ENCODE measurements around the gene CASP12.
"Not testable (repeated sequence)": the region's sequence is repeated elsewhere in the genome, so short reads cannot be mapped to it uniquely, and the experiment has no call there.

Gene CASP12

GRCh38 chr11:104897891-104898684 lies at the start of gene CASP12:
TSS of gene CASP12 (minus strand) at chr11:104898460.
- DNase-seq (ENCODE audit: low read depth in 2 of 2): no peak

GRCh38 chr11:104946907-104947306 lies 48.6 kb upstream of the CASP12 start:
- DNase-seq (ENCODE audit: low read depth in 2 of 2): no peak

GRCh38 chr11:104944076-104944475 lies 45.8 kb upstream of the CASP12 start:
- no peak for DNase-seq (ENCODE audit: low read depth in 2 of 2)

- no peak for DNase-seq (ENCODE audit: low read depth in 2 of 2)
Observed at GRCh38 chr11:104943561-104943960, 45.3 kb upstream of the CASP12 start.

- DNase-seq (ENCODE audit: low read depth in 2 of 2): no peak
Observed at GRCh38 chr11:104934594-104934993, 36.3 kb upstream of the CASP12 start.

GRCh38 chr11:104934073-104934472 lies 35.8 kb upstream of the CASP12 start:
- DNase-seq (ENCODE audit: low read depth in 2 of 2): not testable (repeated sequence)

- DNase-seq (ENCODE audit: low read depth in 2 of 2): no peak
Observed at GRCh38 chr11:104928811-104929210, 30.6 kb upstream of the CASP12 start.

- DNase-seq (ENCODE audit: low read depth in 2 of 2): no peak
Observed at GRCh38 chr11:104926771-104927611, 28.7 kb upstream of the CASP12 start.

- DNase-seq (ENCODE audit: low read depth in 2 of 2): no peak
Observed at GRCh38 chr11:104925850-104926249, 27.6 kb upstream of the CASP12 start.

- DNase-seq (ENCODE audit: low read depth in 2 of 2): no peak
Observed at GRCh38 chr11:104918113-104918824, 20.0 kb upstream of the CASP12 start.

- DNase-seq (ENCODE audit: low read depth in 2 of 2): no peak
Observed at GRCh38 chr11:104917271-104918112, 19.2 kb upstream of the CASP12 start.

GRCh38 chr11:104916442-104916841 lies 18.2 kb upstream of the CASP12 start:
- no peak for DNase-seq (ENCODE audit: low read depth in 2 of 2)

GRCh38 chr11:104912102-104912501 lies 13.8 kb upstream of the CASP12 start:
- DNase-seq (ENCODE audit: low read depth in 2 of 2): no peak

- no peak for DNase-seq (ENCODE audit: low read depth in 2 of 2)
Observed at GRCh38 chr11:104908186-104908531, 9.9 kb upstream of the CASP12 start.

GRCh38 chr11:104907521-104908185 lies 9.4 kb upstream of the CASP12 start:
- no peak for DNase-seq (ENCODE audit: low read depth in 2 of 2)

GRCh38 chr11:104905271-104905670 lies 7.0 kb upstream of the CASP12 start:
- DNase-seq (ENCODE audit: low read depth in 2 of 2): no peak

- DNase-seq (ENCODE audit: low read depth in 2 of 2): no peak
Observed at GRCh38 chr11:104899226-104899625, 966 bp upstream of the CASP12 start.

- DNase-seq (ENCODE audit: low read depth in 2 of 2): no peak
Observed at GRCh38 chr11:104898685-104899013, 389 bp upstream of the CASP12 start.

- no peak for DNase-seq (ENCODE audit: low read depth in 2 of 2)
Observed at GRCh38 chr11:104895634-104896033, 2.6 kb downstream of the CASP12 start.

- DNase-seq (ENCODE audit: low read depth in 2 of 2): no peak
Observed at GRCh38 chr11:104893876-104894275, 4.4 kb downstream of the CASP12 start.

Measured in stimulated activated CD8-positive, alpha-beta memory T cell treated with anti-CD3 and anti-CD28 coated beads, Interleukin-15, amount 100 ng/mL, for 4 hours (primary cell).